ENCODE results near the gene SFRP5. TPM values are rescaled to one million over a fixed set of nuclear protein-coding genes. Genes with fewer than 3 reads are reported as not detected.

Gene SFRP5
- total and polyA plus RNA-seq, 5 donors, result 110 to 191 (median 148) TPM

- H3K27ac ChIP-seq (ENCODE audit: low read length), result no peak overlapping the region
- no peaks in the 10 kb centered on the region for H3K27me3 ChIP-seq (ENCODE audit: control insufficient read depth, insufficient read depth)
- no peak overlapping the region for H3K4me3 ChIP-seq (ENCODE audit: low read length)
- intact Hi-C loops (cut with DNase I), result no loop called here
- ATAC-seq (no peak), DNase-seq (no peak)
- H3K9me3 ChIP-seq (ENCODE audit: control insufficient read depth, low read length), result no peaks in the 10 kb centered on the region
- 65% methylated on average over 9 of the region's 9 CpGs for WGBS
- peaks cover 10% of the 10 kb centered on the region for H3K4me1 ChIP-seq (ENCODE audit: control insufficient read depth, insufficient read depth, low read length)
Observed at GRCh38 chr10:97785731-97786130, 13.9 kb upstream of the SFRP5 start.

- Histone ChIP-seq H3K9me3 (ENCODE audit: control insufficient read depth, low read length) (no peaks in the 10 kb centered on the region), H3K4me3 (ENCODE audit: low read length) (no peak overlapping the region), H3K27me3 (ENCODE audit: control insufficient read depth, insufficient read depth) (no peaks in the 10 kb centered on the region), H3K27ac (ENCODE audit: low read length) (no peak overlapping the region), H3K4me1 (ENCODE audit: control insufficient read depth, insufficient read depth, low read length) (peaks cover 10% of the 10 kb centered on the region)
- 93% methylated on average over 5 of the region's 5 CpGs for WGBS
- ATAC-seq, result no peak
- intact Hi-C loops (cut with DNase I), result no loop called here
- DNase-seq, result no peak
Observed at GRCh38 chr10:97785231-97785630, 13.4 kb upstream of the SFRP5 start.

- H3K4me3 ChIP-seq (ENCODE audit: low read length), result no peak overlapping the region
- ATAC-seq (no peak), DNase-seq (no peak)
- H3K4me1 ChIP-seq (ENCODE audit: control insufficient read depth, insufficient read depth, low read length), result peaks cover 10% of the 10 kb centered on the region
- no peaks in the 10 kb centered on the region for H3K27me3 ChIP-seq (ENCODE audit: control insufficient read depth, insufficient read depth)
- intact Hi-C loops (cut with DNase I), result no loop called here
- 66% methylated on average over 9 of the region's 9 CpGs for WGBS
- peak overlapping the region; percentile 42 for H3K27ac ChIP-seq (ENCODE audit: low read length)
- no peaks in the 10 kb centered on the region for H3K9me3 ChIP-seq (ENCODE audit: control insufficient read depth, low read length)
Observed at GRCh38 chr10:97784200-97784810, 12.5 kb upstream of the SFRP5 start.

- H3K4me3 ChIP-seq (ENCODE audit: low read length), result no peak overlapping the region
- H3K27me3 ChIP-seq (ENCODE audit: control insufficient read depth, insufficient read depth), result no peaks in the 10 kb centered on the region
- intact Hi-C loops (cut with DNase I), result no loop called here
- 57% methylated on average over 11 of the region's 11 CpGs for WGBS
- peaks cover 10% of the 10 kb centered on the region for H3K4me1 ChIP-seq (ENCODE audit: control insufficient read depth, insufficient read depth, low read length)
- no peaks in the 10 kb centered on the region for H3K9me3 ChIP-seq (ENCODE audit: control insufficient read depth, low read length)
- peak; percentile 43 to 84 (median 80) for DNase-seq
- peak overlapping the region; percentile 74 for H3K27ac ChIP-seq (ENCODE audit: low read length)
- peak; percentile 62 to 75 for ATAC-seq
Observed at GRCh38 chr10:97782455-97783228, 10.8 kb upstream of the SFRP5 start.

- DNase-seq (no peak), ATAC-seq (peak; percentile 18 to 48)
- H3K4me1 ChIP-seq (ENCODE audit: control insufficient read depth, insufficient read depth, low read length), result peaks cover 10% of the 10 kb centered on the region
- H3K27ac ChIP-seq (ENCODE audit: low read length), result peak overlapping the region; percentile 68
- H3K4me3 ChIP-seq (ENCODE audit: low read length), result no peak overlapping the region
- no peaks in the 10 kb centered on the region for H3K9me3 ChIP-seq (ENCODE audit: control insufficient read depth, low read length)
- no peaks in the 10 kb centered on the region for H3K27me3 ChIP-seq (ENCODE audit: control insufficient read depth, insufficient read depth)
- intact Hi-C loops (cut with DNase I), result no loop called here
- WGBS, result 54% methylated on average over 14 of the region's 14 CpGs
Observed at GRCh38 chr10:97781618-97782331, 10.0 kb upstream of the SFRP5 start.

GRCh38 chr10:97780841-97781617 lies 9.2 kb upstream of the SFRP5 start:
- peak overlapping the region; percentile 68 for H3K27ac ChIP-seq (ENCODE audit: low read length)
- intact Hi-C loops (cut with DNase I), result no loop called here
- no peaks in the 10 kb centered on the region for H3K27me3 ChIP-seq (ENCODE audit: control insufficient read depth, insufficient read depth)
- WGBS, result 24% methylated on average over 7 of the region's 7 CpGs
- ATAC-seq, result peak; percentile 55 to 67
- H3K4me1 ChIP-seq (ENCODE audit: control insufficient read depth, insufficient read depth, low read length), result peaks cover 10% of the 10 kb centered on the region
- no peak overlapping the region for H3K4me3 ChIP-seq (ENCODE audit: low read length)
- peak; percentile 43 to 75 (median 72) for DNase-seq
- no peaks in the 10 kb centered on the region for H3K9me3 ChIP-seq (ENCODE audit: control insufficient read depth, low read length)

- WGBS, result 97% methylated on average over 3 of the region's 3 CpGs
- intact Hi-C loops (cut with DNase I), result no loop called here
- Histone ChIP-seq H3K27ac (ENCODE audit: low read length) (no peak overlapping the region), H3K4me1 (ENCODE audit: control insufficient read depth, insufficient read depth, low read length) (peaks cover 10% of the 10 kb centered on the region), H3K4me3 (ENCODE audit: low read length) (no peak overlapping the region), H3K27me3 (ENCODE audit: control insufficient read depth, insufficient read depth) (no peaks in the 10 kb centered on the region), H3K9me3 (ENCODE audit: control insufficient read depth, low read length) (no peaks in the 10 kb centered on the region)
- ATAC-seq (no peak), DNase-seq (no peak)
Observed at GRCh38 chr10:97779975-97780374, 8.2 kb upstream of the SFRP5 start.

- Histone ChIP-seq H3K27ac (ENCODE audit: low read length) (no peak overlapping the region), H3K9me3 (ENCODE audit: control insufficient read depth, low read length) (no peaks in the 10 kb centered on the region), H3K27me3 (ENCODE audit: control insufficient read depth, insufficient read depth) (no peaks in the 10 kb centered on the region), H3K4me3 (ENCODE audit: low read length) (no peak overlapping the region), H3K4me1 (ENCODE audit: control insufficient read depth, insufficient read depth, low read length) (peaks cover 10% of the 10 kb centered on the region)
- ATAC-seq (no peak), DNase-seq (no peak)
- intact Hi-C loops (cut with DNase I), result no loop called here
- WGBS, result 68% methylated on average over 4 of the region's 4 CpGs
Observed at GRCh38 chr10:97779492-97779891, 7.7 kb upstream of the SFRP5 start.

- H3K4me3 ChIP-seq (ENCODE audit: low read length), result no peak overlapping the region
- 82% methylated on average over 11 of the region's 11 CpGs for WGBS
- intact Hi-C loops (cut with DNase I), result no loop called here
- no peak for ATAC-seq
- H3K9me3 ChIP-seq (ENCODE audit: control insufficient read depth, low read length), result no peaks in the 10 kb centered on the region
- no peaks in the 10 kb centered on the region for H3K27me3 ChIP-seq (ENCODE audit: control insufficient read depth, insufficient read depth)
- peak in 1 of 3 donors; percentile 30 for DNase-seq
- H3K27ac ChIP-seq (ENCODE audit: low read length), result no peak overlapping the region
- peaks cover 10% of the 10 kb centered on the region for H3K4me1 ChIP-seq (ENCODE audit: control insufficient read depth, insufficient read depth, low read length)
Observed at GRCh38 chr10:97778452-97779302, 6.9 kb upstream of the SFRP5 start.

GRCh38 chr10:97777143-97777542 lies 5.3 kb upstream of the SFRP5 start:
- no peak for ATAC-seq
- no peaks in the 10 kb centered on the region for H3K9me3 ChIP-seq (ENCODE audit: control insufficient read depth, low read length)
- no peak for DNase-seq
- no peak overlapping the region for H3K4me3 ChIP-seq (ENCODE audit: low read length)
- WGBS, result 91% methylated on average over 4 of the region's 4 CpGs
- intact Hi-C loops (cut with DNase I), result no loop called here
- no peak overlapping the region for H3K27ac ChIP-seq (ENCODE audit: low read length)
- H3K27me3 ChIP-seq (ENCODE audit: control insufficient read depth, insufficient read depth), result no peaks in the 10 kb centered on the region
- H3K4me1 ChIP-seq (ENCODE audit: control insufficient read depth, insufficient read depth, low read length), result peaks cover 10% of the 10 kb centered on the region
